ENCODE measurements around the gene HPS4. TPM values are rescaled to one million over a fixed set of nuclear protein-coding genes. Genes with fewer than 3 reads are reported as not detected.

The HPS4 gene
- total and polyA plus RNA-seq, 10 of the 15 experiments (the other 5 are each of a cell fraction or from before 2014, with no cell fraction given) = 11.7 to 36.7 (median 30.8) TPM

GRCh38 chr22:26484360-26484706 lies 750 bp upstream of the HPS4 start:
- POLR2A ChIA-PET = interaction anchor here (0.5 to 3.6 kb wide), 7 partner anchors 28 to 547 kb away, joined by 3 to 18 read pairs (median 6); partner anchors contain the start of gene TFIP11
- RAD21 ChIA-PET (ENCODE audit: unreplicated experiment) = interaction anchor here (1.4 to 1.6 kb wide), 2 partner anchors 181 to 188 kb away, joined by 4 read pairs; no protein-coding TSS in a partner anchor
- ATAC-seq = 0 out of 3 replicates have a peak, but pooled peaks have one; percentile 8

More at GRCh38 chr22:26484360-26484706, 750 bp upstream of the HPS4 start:
- no peak overlapping the region for H2AFZ ChIP-seq (ENCODE audit: control insufficient read depth, low read depth, low read length)
- in situ Hi-C loops (cut with MboI) = no loop called here
- peak overlapping the region; percentile 85; the same call in 1 of the 2 replicates for H3K9ac ChIP-seq (ENCODE audit: control insufficient read depth, insufficient read depth, low read length)
- CTCF ChIA-PET = interaction anchor here (1.1 to 7.1 kb wide), 8 partner anchors 10 to 188 kb away, joined by 3 to 47 read pairs (median 6); partner anchors contain the start of gene TFIP11
- H3K9me3 ChIP-seq (replicated peaks; ENCODE audit: control insufficient read depth, insufficient read depth, low read length) = no peaks in the 10 kb centered on the region
- no peak for FAIRE-seq
- no peak for DNase-seq (ENCODE audit: low read depth, low spot score)
- SMC1A ChIA-PET (ENCODE audit: uncharacterized antibody, unreplicated experiment) = interaction anchor here (1.1 to 2.3 kb wide), 10 partner anchors 18 to 189 kb away, joined by 3 to 15 read pairs (median 4); no protein-coding TSS in a partner anchor
- no peaks in the 10 kb centered on the region for H3K27me3 ChIP-seq (replicated peaks in 1 of 2; ENCODE audit: control insufficient read depth in 2 of 2, insufficient read depth in 2 of 2, low read length in 1 of 2)
- intact Hi-C loops (cut with micrococcal nuclease; ENCODE audit: unreplicated experiment) = loop anchor here (5.0 kb wide), 1 partner anchor 52 kb away; no protein-coding TSS in a partner anchor
- no peaks in the 10 kb centered on the region for H4K20me1 ChIP-seq (ENCODE audit: control insufficient read depth, insufficient read depth)
- peak overlapping the region; percentile 88 for H3K27ac ChIP-seq (ENCODE audit: control insufficient read depth, insufficient read depth)
- WGBS (ENCODE audit: insufficient coverage, insufficient replicate concordance, low lambda C conversion rate, missing lambda C conversion rate) = under 1% methylated on average over 6 of the region's 6 CpGs
- TSS peak; percentile 61 for BruUV-seq (replicated peaks)
- H3K4me1 ChIP-seq (ENCODE audit: control insufficient read depth, insufficient read depth, low read length) = peaks cover 19% of the 10 kb centered on the region
- peak; percentile 5 to 61; a peak in 2 of 4 replicates for TF ChIP-seq BHLHE40 (IDR thresholded peaks at IDR 0.05; ENCODE audit: borderline replicate concordance in 1 of 2, low read depth in 2 of 2, low read length in 1 of 2)
- no peak for TF ChIP-seq NR2C1 (IDR thresholded peaks at IDR 0.05)
- no peak for TF ChIP-seq SPI1 (IDR thresholded peaks at IDR 0.05; ENCODE audit: borderline replicate concordance, insufficient read depth, low read depth, low read length)
- TF ChIP-seq RAD51 (IDR thresholded peaks at IDR 0.05) = peak; percentile 89
- no peak for TF ChIP-seq BACH1 (IDR thresholded peaks at IDR 0.05; ENCODE audit: borderline replicate concordance)
- no peak for TF ChIP-seq ATF7 (IDR thresholded peaks at IDR 0.05; ENCODE audit: low read depth)
- no peak for TF ChIP-seq ATF3 (IDR thresholded peaks at IDR 0.05; ENCODE audit: borderline replicate concordance, extremely low read depth, low read depth, low read length)
- TF ChIP-seq IKZF1 (conservative IDR thresholded peaks at IDR 0.05) = no peak
- no peak for TF ChIP-seq HCFC1 (IDR thresholded peaks at IDR 0.05; ENCODE audit: low read length)
- no peak for TF ChIP-seq ZZZ3 (IDR thresholded peaks at IDR 0.05; ENCODE audit: control insufficient read depth, insufficient read length, low read depth)
- no peak for TF ChIP-seq ZNF384 (IDR thresholded peaks at IDR 0.05; ENCODE audit: borderline replicate concordance, low read depth, low read length)
- no peak for TF ChIP-seq NRF1 (conservative IDR thresholded peaks at IDR 0.05; ENCODE audit: low read depth, low read length)
- peak; percentile 43; the same call in 1 of the 2 replicates for TF ChIP-seq USF2 (IDR thresholded peaks at IDR 0.05; ENCODE audit: borderline replicate concordance, low read depth, low read length)
- peak; percentile 9 for TF ChIP-seq MEF2B (IDR thresholded peaks at IDR 0.05; ENCODE audit: partially characterized antibody, poor library complexity, severe bottlenecking)
- H3K36me3 ChIP-seq (ENCODE audit: control insufficient read depth in 2 of 2, insufficient read depth in 2 of 2, low read length in 1 of 2) = peaks cover 1 to 8% of the 10 kb centered on the region in 2 experiments
- H3K79me2 ChIP-seq (ENCODE audit: control insufficient read depth, insufficient read depth, low read length) = peaks cover 46% of the 10 kb centered on the region
- peak overlapping the region; percentile 50 for H3K4me2 ChIP-seq (ENCODE audit: control insufficient read depth, insufficient read depth)
- H3K4me3 ChIP-seq = peak overlapping the region; percentile 97

Data from GM12878 (cell line).